ENCODE measurements around the gene MUS81. TPM values are rescaled to one million over a fixed set of nuclear protein-coding genes. Genes with fewer than 3 reads are reported as not detected.

Gene MUS81
- total and polyA plus RNA-seq, 10 of the 15 experiments (the other 5 are each of a cell fraction or from before 2014, with no cell fraction given): 11.8 to 76.1 (median 48.4) TPM

DNA sequence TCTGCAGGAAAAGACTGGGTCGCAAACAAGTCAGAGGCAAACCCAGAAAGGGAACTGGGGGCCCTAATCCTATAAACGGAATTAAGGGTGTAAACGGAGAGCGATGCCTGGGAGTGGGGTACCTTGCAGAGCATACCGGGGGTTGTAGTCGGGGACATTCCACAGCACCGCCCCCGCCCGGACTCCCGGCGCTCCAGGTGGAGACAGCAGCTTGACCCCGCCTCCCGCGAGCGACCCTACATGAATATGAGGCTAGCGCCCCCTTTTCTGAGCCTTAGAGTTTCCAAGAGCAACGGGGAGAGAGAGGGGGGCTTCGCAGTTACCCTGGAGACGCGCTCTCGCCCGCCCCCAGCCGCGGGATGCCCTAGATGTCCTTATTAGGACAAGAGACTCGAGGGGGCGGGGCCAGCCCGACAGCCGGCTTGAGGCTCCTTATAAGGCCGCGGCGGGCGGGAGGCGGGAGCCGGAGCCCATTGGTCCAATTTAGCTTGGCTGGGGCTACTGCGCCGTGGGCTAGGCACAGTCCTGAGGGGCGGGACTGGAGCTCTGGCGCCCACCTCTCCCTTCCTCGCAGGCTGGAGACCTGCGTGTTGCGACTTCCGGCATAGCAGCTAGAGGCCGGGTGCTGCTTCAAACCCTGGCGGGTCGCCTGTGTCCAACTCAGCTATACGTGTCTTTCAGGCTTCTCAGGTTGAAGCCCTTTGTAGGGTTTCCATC lies 980 bp upstream of the MUS81 start (continued):
- TF ChIP-seq POLR2AphosphoS2 (IDR thresholded peaks at IDR 0.05; ENCODE audit: low read depth, low read length): peak; percentile 94
- TF ChIP-seq ESRRA (IDR thresholded peaks at IDR 0.05; ENCODE audit: low read length): no peak
- peak; percentile 67; the same call in 1 of the 2 replicates for TF ChIP-seq CBFB (IDR thresholded peaks at IDR 0.05; ENCODE audit: low read depth)
- no peak for TF ChIP-seq NFXL1 (IDR thresholded peaks at IDR 0.05; ENCODE audit: borderline replicate concordance)
- no peak for TF ChIP-seq FOS (IDR thresholded peaks at IDR 0.05; ENCODE audit: borderline replicate concordance, extremely low read depth, insufficient read length)
- no peak for TF ChIP-seq PAX5 (IDR thresholded peaks at IDR 0.05; ENCODE audit: borderline replicate concordance, low read depth, low read length)
- TF ChIP-seq SUZ12 (IDR thresholded peaks at IDR 0.05; ENCODE audit: unreplicated experiment): no peak
- no peak for TF ChIP-seq YY1 (IDR thresholded peaks at IDR 0.05; ENCODE audit: low read depth, low read length)
- no peak for TF ChIP-seq KLF5 (IDR thresholded peaks at IDR 0.05; ENCODE audit: partially characterized antibody)
- no peak for TF ChIP-seq HDAC2 (IDR thresholded peaks at IDR 0.05)
- TF ChIP-seq, protein P1, sequence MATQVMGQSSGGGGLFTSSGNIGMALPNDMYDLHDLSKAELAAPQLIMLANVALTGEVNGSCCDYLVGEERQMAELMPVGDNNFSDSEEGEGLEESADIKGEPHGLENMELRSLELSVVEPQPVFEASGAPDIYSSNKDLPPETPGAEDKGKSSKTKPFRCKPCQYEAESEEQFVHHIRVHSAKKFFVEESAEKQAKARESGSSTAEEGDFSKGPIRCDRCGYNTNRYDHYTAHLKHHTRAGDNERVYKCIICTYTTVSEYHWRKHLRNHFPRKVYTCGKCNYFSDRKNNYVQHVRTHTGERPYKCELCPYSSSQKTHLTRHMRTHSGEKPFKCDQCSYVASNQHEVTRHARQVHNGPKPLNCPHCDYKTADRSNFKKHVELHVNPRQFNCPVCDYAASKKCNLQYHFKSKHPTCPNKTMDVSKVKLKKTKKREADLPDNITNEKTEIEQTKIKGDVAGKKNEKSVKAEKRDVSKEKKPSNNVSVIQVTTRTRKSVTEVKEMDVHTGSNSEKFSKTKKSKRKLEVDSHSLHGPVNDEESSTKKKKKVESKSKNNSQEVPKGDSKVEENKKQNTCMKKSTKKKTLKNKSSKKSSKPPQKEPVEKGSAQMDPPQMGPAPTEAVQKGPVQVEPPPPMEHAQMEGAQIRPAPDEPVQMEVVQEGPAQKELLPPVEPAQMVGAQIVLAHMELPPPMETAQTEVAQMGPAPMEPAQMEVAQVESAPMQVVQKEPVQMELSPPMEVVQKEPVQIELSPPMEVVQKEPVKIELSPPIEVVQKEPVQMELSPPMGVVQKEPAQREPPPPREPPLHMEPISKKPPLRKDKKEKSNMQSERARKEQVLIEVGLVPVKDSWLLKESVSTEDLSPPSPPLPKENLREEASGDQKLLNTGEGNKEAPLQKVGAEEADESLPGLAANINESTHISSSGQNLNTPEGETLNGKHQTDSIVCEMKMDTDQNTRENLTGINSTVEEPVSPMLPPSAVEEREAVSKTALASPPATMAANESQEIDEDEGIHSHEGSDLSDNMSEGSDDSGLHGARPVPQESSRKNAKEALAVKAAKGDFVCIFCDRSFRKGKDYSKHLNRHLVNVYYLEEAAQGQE (IDR thresholded peaks at IDR 0.05; ENCODE audit: low read depth, low read length): no peak; the same call in 1 of the 2 replicates
- no peak for TF ChIP-seq MTA3 (IDR thresholded peaks at IDR 0.05; ENCODE audit: borderline replicate concordance, low read length)
- TF ChIP-seq MEF2B (IDR thresholded peaks at IDR 0.05; ENCODE audit: partially characterized antibody, poor library complexity, severe bottlenecking): no peak
- no peak for TF ChIP-seq ZSCAN29 (IDR thresholded peaks at IDR 0.05)
- TF ChIP-seq, protein P2, sequence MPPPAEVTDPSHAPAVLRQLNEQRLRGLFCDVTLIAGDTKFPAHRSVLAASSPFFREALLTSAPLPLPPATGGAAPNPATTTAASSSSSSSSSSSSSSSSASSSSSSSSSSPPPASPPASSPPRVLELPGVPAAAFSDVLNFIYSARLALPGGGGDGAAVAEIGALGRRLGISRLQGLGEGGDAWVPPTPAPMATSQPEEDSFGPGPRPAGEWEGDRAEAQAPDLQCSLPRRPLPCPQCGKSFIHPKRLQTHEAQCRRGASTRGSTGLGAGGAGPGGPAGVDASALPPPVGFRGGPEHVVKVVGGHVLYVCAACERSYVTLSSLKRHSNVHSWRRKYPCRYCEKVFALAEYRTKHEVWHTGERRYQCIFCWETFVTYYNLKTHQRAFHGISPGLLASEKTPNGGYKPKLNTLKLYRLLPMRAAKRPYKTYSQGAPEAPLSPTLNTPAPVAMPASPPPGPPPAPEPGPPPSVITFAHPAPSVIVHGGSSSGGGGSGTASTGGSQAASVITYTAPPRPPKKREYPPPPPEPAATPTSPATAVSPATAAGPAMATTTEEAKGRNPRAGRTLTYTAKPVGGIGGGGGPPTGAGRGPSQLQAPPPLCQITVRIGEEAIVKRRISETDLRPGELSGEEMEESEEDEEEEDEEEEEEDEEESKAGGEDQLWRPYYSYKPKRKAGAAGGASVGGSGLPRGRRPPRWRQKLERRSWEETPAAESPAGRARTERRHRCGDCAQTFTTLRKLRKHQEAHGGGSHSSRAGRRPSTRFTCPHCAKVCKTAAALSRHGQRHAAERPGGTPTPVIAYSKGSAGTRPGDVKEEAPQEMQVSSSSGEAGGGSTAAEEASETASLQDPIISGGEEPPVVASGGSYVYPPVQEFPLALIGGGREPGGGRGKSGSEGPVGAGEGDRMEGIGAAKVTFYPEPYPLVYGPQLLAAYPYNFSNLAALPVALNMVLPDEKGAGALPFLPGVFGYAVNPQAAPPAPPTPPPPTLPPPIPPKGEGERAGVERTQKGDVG (CRISPR knock-in tag; IDR thresholded peaks at IDR 0.05): no peak
- no peak for TF ChIP-seq NR2C2 (IDR thresholded peaks at IDR 0.05; ENCODE audit: borderline replicate concordance, control insufficient read depth, insufficient read length, low read depth)
- no peak for TF ChIP-seq ZZZ3 (IDR thresholded peaks at IDR 0.05; ENCODE audit: control insufficient read depth, insufficient read length, low read depth)
- TF ChIP-seq, protein P3, sequence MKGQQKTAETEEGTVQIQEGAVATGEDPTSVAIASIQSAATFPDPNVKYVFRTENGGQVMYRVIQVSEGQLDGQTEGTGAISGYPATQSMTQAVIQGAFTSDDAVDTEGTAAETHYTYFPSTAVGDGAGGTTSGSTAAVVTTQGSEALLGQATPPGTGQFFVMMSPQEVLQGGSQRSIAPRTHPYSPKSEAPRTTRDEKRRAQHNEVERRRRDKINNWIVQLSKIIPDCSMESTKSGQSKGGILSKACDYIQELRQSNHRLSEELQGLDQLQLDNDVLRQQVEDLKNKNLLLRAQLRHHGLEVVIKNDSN (IDR thresholded peaks at IDR 0.05; ENCODE audit: borderline replicate concordance, extremely low read length, insufficient read depth, low read depth, low read length): no peak
- TF ChIP-seq, protein P4, sequence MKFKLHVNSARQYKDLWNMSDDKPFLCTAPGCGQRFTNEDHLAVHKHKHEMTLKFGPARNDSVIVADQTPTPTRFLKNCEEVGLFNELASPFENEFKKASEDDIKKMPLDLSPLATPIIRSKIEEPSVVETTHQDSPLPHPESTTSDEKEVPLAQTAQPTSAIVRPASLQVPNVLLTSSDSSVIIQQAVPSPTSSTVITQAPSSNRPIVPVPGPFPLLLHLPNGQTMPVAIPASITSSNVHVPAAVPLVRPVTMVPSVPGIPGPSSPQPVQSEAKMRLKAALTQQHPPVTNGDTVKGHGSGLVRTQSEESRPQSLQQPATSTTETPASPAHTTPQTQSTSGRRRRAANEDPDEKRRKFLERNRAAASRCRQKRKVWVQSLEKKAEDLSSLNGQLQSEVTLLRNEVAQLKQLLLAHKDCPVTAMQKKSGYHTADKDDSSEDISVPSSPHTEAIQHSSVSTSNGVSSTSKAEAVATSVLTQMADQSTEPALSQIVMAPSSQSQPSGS (IDR thresholded peaks at IDR 0.05; ENCODE audit: low read length): no peak
- TF ChIP-seq JUNB (IDR thresholded peaks at IDR 0.05): no peak
- peak; percentile 60; the same call in 1 of the 2 replicates for TF ChIP-seq BACH1 (IDR thresholded peaks at IDR 0.05; ENCODE audit: borderline replicate concordance)
